A673 (cell line): ENCODE data around the gene RNF175. TPM values are rescaled to one million over a fixed set of nuclear protein-coding genes. Genes with fewer than 3 reads are reported as not detected.

ENCODE experiments used
- BruUV-seq: library from RNA; stranded (reverse); fragments of 400-500 nt; replicated peaks from 2 replicates; lab custom pipeline; 2021; lab: Mats Ljungman, UMichigan
- CTCF ChIA-PET: fragments of 300-600 bp; sonication (Branson Sonifier 250); formaldehyde crosslinking; loops from one replicate; lab custom pipeline; 2022; ENCODE audit warnings: antibody characterized with exemption; lab: Charles Lee
- POLR2A ChIA-PET: fragments of 300-600 bp; sonication (Branson Sonifier 250); formaldehyde crosslinking; loops from one replicate; lab custom pipeline; 2022; ENCODE audit warnings: antibody characterized with exemption; ENCODE audit not compliant: low non-redundant PET; lab: Charles Lee
- DNase-seq: peaks from one replicate; pipeline ENCODE4 v3.0.0-alpha.2; 2015; ENCODE audit warnings: low spot score
- H3K27ac ChIP-seq: fragments of 200-600 bp; sonication (generic); 2 replicates; pipeline ENCODE4 v1.5.1; 2016; ENCODE audit warnings: mixed run types, low read depth, mild to moderate bottlenecking, mixed read lengths, antibody characterized with exemption, low read length; ENCODE audit not compliant: poor library complexity, severe bottlenecking
- H3K27me3 ChIP-seq: fragments of 200-600 bp; sonication (generic); replicated peaks from 2 replicates; pipeline ENCODE4 v1.6.1; 2017; ENCODE audit warnings: mixed run types, low read depth, mild to moderate bottlenecking, mixed read lengths, antibody characterized with exemption, low read length; ENCODE audit not compliant: insufficient read depth, poor library complexity
- H3K36me3 ChIP-seq: fragments of 200-600 bp; sonication (generic); 2 replicates; pipeline ENCODE4 v1.6.1; 2016; ENCODE audit warnings: mixed run types, mild to moderate bottlenecking, mixed read lengths, antibody characterized with exemption, low read length; ENCODE audit not compliant: insufficient read depth, poor library complexity, severe bottlenecking
- H3K4me1 ChIP-seq: fragments of 200-600 bp; sonication (generic); 2 replicates; pipeline ENCODE4 v1.6.1; 2017; ENCODE audit warnings: mixed run types, mild to moderate bottlenecking, mixed read lengths, antibody characterized with exemption, low read length; ENCODE audit not compliant: insufficient read depth, poor library complexity, severe bottlenecking
- H3K4me3 ChIP-seq: fragments of 200-600 bp; sonication (generic); 2 replicates; pipeline ENCODE4 v1.5.1; 2016; ENCODE audit warnings: low read depth, mixed run types, mild to moderate bottlenecking, mixed read lengths, low read length; ENCODE audit not compliant: poor library complexity, severe bottlenecking
- H3K9me3 ChIP-seq: fragments of 200-600 bp; sonication (generic); 2 replicates; pipeline ENCODE4 v1.6.1; 2016; ENCODE audit warnings: mixed run types, low read depth, mild to moderate bottlenecking, mixed read lengths, antibody characterized with exemption, low read length; ENCODE audit not compliant: poor library complexity, severe bottlenecking
- EZH2 ChIP-seq: fragments of 200-600 bp; sonication (generic); IDR thresholded peaks from 2 replicates; pipeline ENCODE4 v1.6.1; 2017; ENCODE audit warnings: borderline replicate concordance, low read depth, mild to moderate bottlenecking, mixed read lengths, antibody characterized with exemption, low read length; ENCODE audit not compliant: poor library complexity, severe bottlenecking
- intact Hi-C: fragments of 100-400 bp; cut with micrococcal nuclease; formaldehyde crosslinking; loops from one replicate; pipeline ENCODE4 v1.10.0; 2022; ENCODE audit not compliant: unreplicated experiment
- total RNA-seq: library from RNA; stranded (reverse); gene quantifications from 2 replicates; pipeline ENCODE4 v1.2.3, GENCODE V29; 2021
- TF ChIP-seq, protein P1 (sequence below): fragments of 300-800, 200-600 bp; sonication (generic); conservative IDR thresholded peaks from 2 replicates; pipeline ENCODE4 v1.5.1; 2017; ENCODE audit warnings: low read depth, mild to moderate bottlenecking, antibody characterized with exemption, low read length, moderate library complexity, mixed read lengths

Gene RNF175
- total RNA-seq, 1 experiment from 2014 or later, result 6.8 TPM

DNA sequence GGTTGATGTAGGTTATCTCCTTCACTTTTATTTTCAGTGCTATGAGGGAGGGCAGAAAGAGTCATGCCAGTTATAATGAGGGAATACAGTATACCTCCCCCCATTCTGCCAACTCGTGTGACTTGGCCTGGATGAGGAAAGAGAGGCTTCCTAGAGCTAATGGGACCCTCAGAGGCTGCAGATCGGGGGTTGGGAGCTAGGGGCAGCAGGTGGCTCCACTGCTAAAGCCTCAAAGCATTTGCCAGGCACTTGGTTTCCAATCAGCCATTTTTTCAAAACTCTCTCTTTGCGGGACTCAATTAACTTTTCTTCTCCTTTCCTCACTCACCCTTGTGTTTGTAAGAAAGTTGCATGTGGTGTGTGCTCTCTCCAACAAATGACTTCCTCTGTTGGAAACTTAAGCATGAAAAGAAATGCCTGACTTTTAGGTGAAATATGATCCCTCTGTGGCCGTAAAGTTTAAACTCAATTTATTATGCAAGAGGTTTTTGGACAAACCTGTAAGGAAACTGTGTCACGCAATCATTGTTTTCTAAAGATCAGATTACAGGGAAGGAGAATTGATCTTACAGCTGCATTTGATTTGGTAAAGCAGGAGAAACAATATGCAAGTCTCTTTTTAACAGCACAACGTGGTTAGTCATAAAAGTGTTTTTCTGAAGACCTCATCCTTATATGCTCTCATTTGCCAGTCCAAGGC lies 22.0 kb upstream of the RNF175 start:
- Histone ChIP-seq H3K36me3 (no peaks in the 10 kb centered on the region), H3K4me1 (peaks cover 13% of the 10 kb centered on the region), H3K27ac (no peak overlapping the region), H3K9me3 (no peaks in the 10 kb centered on the region), H3K27me3 (peaks cover 8% of the 10 kb centered on the region), H3K4me3 (peak overlapping the region; percentile 0)
- POLR2A ChIA-PET, result no interaction called here
- DNase-seq, result peak; percentile 35
- intact Hi-C loops, result no loop called here
- CTCF ChIA-PET, result no interaction called here
- TF ChIP-seq, protein P1, sequence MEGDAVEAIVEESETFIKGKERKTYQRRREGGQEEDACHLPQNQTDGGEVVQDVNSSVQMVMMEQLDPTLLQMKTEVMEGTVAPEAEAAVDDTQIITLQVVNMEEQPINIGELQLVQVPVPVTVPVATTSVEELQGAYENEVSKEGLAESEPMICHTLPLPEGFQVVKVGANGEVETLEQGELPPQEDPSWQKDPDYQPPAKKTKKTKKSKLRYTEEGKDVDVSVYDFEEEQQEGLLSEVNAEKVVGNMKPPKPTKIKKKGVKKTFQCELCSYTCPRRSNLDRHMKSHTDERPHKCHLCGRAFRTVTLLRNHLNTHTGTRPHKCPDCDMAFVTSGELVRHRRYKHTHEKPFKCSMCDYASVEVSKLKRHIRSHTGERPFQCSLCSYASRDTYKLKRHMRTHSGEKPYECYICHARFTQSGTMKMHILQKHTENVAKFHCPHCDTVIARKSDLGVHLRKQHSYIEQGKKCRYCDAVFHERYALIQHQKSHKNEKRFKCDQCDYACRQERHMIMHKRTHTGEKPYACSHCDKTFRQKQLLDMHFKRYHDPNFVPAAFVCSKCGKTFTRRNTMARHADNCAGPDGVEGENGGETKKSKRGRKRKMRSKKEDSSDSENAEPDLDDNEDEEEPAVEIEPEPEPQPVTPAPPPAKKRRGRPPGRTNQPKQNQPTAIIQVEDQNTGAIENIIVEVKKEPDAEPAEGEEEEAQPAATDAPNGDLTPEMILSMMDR, result peak; percentile 19; the same call in 1 of the 2 replicates
- no peak for TF ChIP-seq EZH2
- BruUV-seq, result no TSS peak

DNA sequence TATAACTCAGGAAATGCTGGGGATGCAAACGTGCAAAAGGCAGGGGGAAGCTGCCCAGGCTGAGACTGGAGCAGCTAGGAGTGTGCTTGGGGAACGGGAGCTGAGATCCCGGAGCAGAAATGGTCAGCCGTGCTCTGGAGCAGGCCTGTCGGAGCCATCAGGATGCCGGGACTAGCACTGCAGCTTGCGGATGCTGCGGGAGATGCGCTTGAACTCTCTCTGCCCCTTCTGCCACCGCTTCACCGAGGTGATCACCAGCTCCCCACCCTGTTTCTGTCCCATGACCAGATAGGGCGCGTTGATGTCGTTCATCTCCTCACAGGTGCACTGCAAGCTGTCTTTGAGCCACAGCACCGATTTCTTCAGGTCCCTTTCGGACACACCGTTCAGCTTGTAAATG lies 21.5 kb upstream of the RNF175 start:
- no peak for DNase-seq
- Histone ChIP-seq H3K27ac (no peak overlapping the region), H3K27me3 (peaks cover 2% of the 10 kb centered on the region), H3K4me1 (peaks cover 13% of the 10 kb centered on the region), H3K9me3 (no peaks in the 10 kb centered on the region), H3K36me3 (no peaks in the 10 kb centered on the region), H3K4me3 (no peak overlapping the region)
- no peak for TF ChIP-seq EZH2
- TF ChIP-seq, protein P1, result no peak
- ChIA-PET POLR2A (no interaction called here), CTCF (no interaction called here)
- no TSS peak for BruUV-seq
- intact Hi-C loops, result no loop called here

DNA sequence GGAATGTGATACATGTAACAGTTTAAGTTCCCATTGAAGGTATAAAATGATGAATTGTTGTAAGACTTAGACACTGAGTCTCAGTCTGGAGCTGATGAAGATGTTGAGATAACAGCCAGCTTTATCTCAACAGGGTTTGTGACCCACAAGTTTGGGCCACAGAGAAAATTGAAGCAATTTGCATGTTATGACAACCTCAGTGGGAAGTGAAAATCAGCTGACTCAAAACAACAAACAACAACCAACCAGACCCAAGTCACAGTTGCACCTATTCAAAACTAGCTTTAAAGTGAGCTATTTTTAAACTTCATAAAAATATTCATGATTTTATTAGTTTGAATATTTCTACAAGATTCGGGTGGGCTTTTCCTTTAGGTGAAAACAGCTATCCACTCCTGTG lies 21.1 kb upstream of the RNF175 start:
- TF ChIP-seq EZH2, result no peak
- TF ChIP-seq, protein P1, result no peak
- BruUV-seq, result no TSS peak
- no peak for DNase-seq
- no peaks in the 10 kb centered on the region for H3K27me3 ChIP-seq
- H3K27ac ChIP-seq, result no peak overlapping the region
- H3K36me3 ChIP-seq, result no peaks in the 10 kb centered on the region
- intact Hi-C loops, result no loop called here
- H3K9me3 ChIP-seq, result no peaks in the 10 kb centered on the region
- no peak overlapping the region for H3K4me3 ChIP-seq
- ChIA-PET POLR2A (no interaction called here), CTCF (no interaction called here)
- H3K4me1 ChIP-seq, result peaks cover 13% of the 10 kb centered on the region
